Measurements from ENCODE around the gene UBN1. TPM values are rescaled to one million over a fixed set of nuclear protein-coding genes. Genes with fewer than 3 reads are reported as not detected.

Gene UBN1
- total RNA-seq, 4 donors from 2014 or later: 21.0 to 48.2 (median 41.1) TPM

GRCh38 chr16:4868535-4868934, 21.3 kb downstream of the UBN1 start:
- no peak for TF ChIP-seq EP300 (IDR thresholded peaks at IDR 0.05)
- TF ChIP-seq POLR2A (IDR thresholded peaks at IDR 0.05; ENCODE audit: low read depth): no peak
- no peak for TF ChIP-seq POLR2AphosphoS5 (IDR thresholded peaks at IDR 0.05)
- no peak for TF ChIP-seq CTCF (IDR thresholded peaks at IDR 0.05)
- WGBS: 88% methylated on average over 7 of the region's 7 CpGs
- Histone ChIP-seq H3K36me3 (peaks cover 39 to 64% (median 55%) of the 10 kb centered on the region in 4 donors), H3K27me3 (no peaks in the 10 kb centered on the region), H3K4me1 (peaks cover 3 to 17% (median 7%) of the 10 kb centered on the region in 4 donors), H3K27ac (replicated peaks in 1 of 4) (no peak overlapping the region), H3K9me3 (no peaks in the 10 kb centered on the region), H3K4me3 (no peak overlapping the region)
- intact Hi-C loops (cut with DNase I): no loop called here
- no peak for DNase-seq (ENCODE audit: extremely low spot score)

- intact Hi-C loops (cut with DNase I): no loop called here
- no peak overlapping the region for H3K27ac ChIP-seq (replicated peaks in 1 of 4)
- peaks cover 47 to 66% (median 61%) of the 10 kb centered on the region in 4 donors for H3K36me3 ChIP-seq
- no peaks in the 10 kb centered on the region for H3K27me3 ChIP-seq
- TF ChIP-seq POLR2A (IDR thresholded peaks at IDR 0.05; ENCODE audit: low read depth) (no peak), EP300 (IDR thresholded peaks at IDR 0.05) (no peak), CTCF (IDR thresholded peaks at IDR 0.05) (no peak)
- DNase-seq (ENCODE audit: extremely low spot score): no peak
- no peaks in the 10 kb centered on the region for H3K9me3 ChIP-seq
- no peak overlapping the region for H3K4me3 ChIP-seq
- peaks cover 0 to 15% (median under 1%) of the 10 kb centered on the region in 4 donors for H3K4me1 ChIP-seq
- 89% methylated on average over 13 of the region's 13 CpGs for WGBS
Measured at GRCh38 chr16:4869147-4869805, 22.0 kb downstream of the UBN1 start.

GRCh38 chr16:4870138-4870671, 22.9 kb downstream of the UBN1 start:
- H3K27me3 ChIP-seq: no peaks in the 10 kb centered on the region
- DNase-seq (ENCODE audit: extremely low spot score): no peak
- no peak for TF ChIP-seq POLR2A (IDR thresholded peaks at IDR 0.05; ENCODE audit: low read depth)
- TF ChIP-seq EP300 (IDR thresholded peaks at IDR 0.05): no peak
- TF ChIP-seq CTCF (IDR thresholded peaks at IDR 0.05): no peak
- TF ChIP-seq POLR2AphosphoS5 (IDR thresholded peaks at IDR 0.05): no peak
- intact Hi-C loops (cut with DNase I): no loop called here
- 95% methylated on average over 14 of the region's 21 CpGs for WGBS
- H3K9me3 ChIP-seq: no peaks in the 10 kb centered on the region
- H3K27ac ChIP-seq (replicated peaks in 1 of 4): no peak overlapping the region
- H3K4me1 ChIP-seq: peaks cover 0 to 15% (median 0%) of the 10 kb centered on the region in 4 donors
- peaks cover 56 to 75% (median 69%) of the 10 kb centered on the region in 4 donors for H3K36me3 ChIP-seq
- H3K4me3 ChIP-seq: no peak overlapping the region

- 80% methylated on average over 4 of the region's 4 CpGs for WGBS
Measured at GRCh38 chr16:4871071-4871470, 23.8 kb downstream of the UBN1 start.

More at GRCh38 chr16:4871071-4871470, 23.8 kb downstream of the UBN1 start:
- H3K4me3 ChIP-seq: no peak overlapping the region
- intact Hi-C loops (cut with DNase I): no loop called here
- H3K36me3 ChIP-seq: peaks cover 63 to 84% (median 78%) of the 10 kb centered on the region in 4 donors
- no peaks in the 10 kb centered on the region for H3K27me3 ChIP-seq
- H3K27ac ChIP-seq (replicated peaks in 1 of 4): no peak overlapping the region
- no peaks in the 10 kb centered on the region for H3K9me3 ChIP-seq
- H3K4me1 ChIP-seq: peaks cover 0 to 7% (median 0%) of the 10 kb centered on the region in 4 donors
- DNase-seq (ENCODE audit: extremely low spot score): no peak
- TF ChIP-seq CTCF (IDR thresholded peaks at IDR 0.05) (no peak), POLR2A (IDR thresholded peaks at IDR 0.05; ENCODE audit: low read depth) (no peak), POLR2AphosphoS5 (IDR thresholded peaks at IDR 0.05) (no peak), EP300 (IDR thresholded peaks at IDR 0.05) (no peak)

All from esophagus muscularis mucosa (tissue), 4 donors.